K562 (cell line): Measurements from ENCODE around the gene PLAC1. TPM values are rescaled to one million over a fixed set of nuclear protein-coding genes. Genes with fewer than 3 reads are reported as not detected.

Experiments
- ATAC-seq: fragments of 200-7000 bp; cut with Tn5 transposase; 3 replicates; pipeline ENCODE4 v1.9.1; 2020; ENCODE audit warnings: moderate library complexity
- BruUV-seq: library from RNA; stranded (reverse); fragments of 400-500 nt; replicated peaks from 2 replicates; lab custom pipeline; 2021; lab: Mats Ljungman, UMichigan
- CTCF ChIA-PET: fragments of 300-600 bp; formaldehyde crosslinking; extraction: SDS; loops from one replicate; lab custom pipeline; 2021; ENCODE audit warnings: low intra/inter-chr PET ratio; lab: Yijun Ruan, JAX
- POLR2A ChIA-PET: fragments of 300-600, 350-650 bp; sonication (Branson Sonifier 250); formaldehyde crosslinking; extraction: SDS; loops from one replicate; lab custom pipeline; 2021; ENCODE audit warnings: antibody characterized with exemption, inconsistent platforms; lab: Yijun Ruan, JAX
- DNase-seq, 4 experiments: peaks; one replicate each; pipeline versions ENCODE4 v3.0.0 to v3.0.0-alpha.2; 2011 to 2018; ENCODE audit warnings: low spot score in 3 of 4, mixed read lengths in 3 of 4; ENCODE audit errors: extremely low read depth in 1 of 4
- FAIRE-seq: peaks from 2 replicates; lab custom pipeline; 2011; peaks lifted over from hg19 to GRCh38; lab: Jason Lieb, UNC
- H2AFZ ChIP-seq: 2 replicates; pipeline ENCODE4 v1.6.0; 2011; ENCODE audit warnings: low read depth, low read length, control low read depth, inconsistent platforms
- H3K27ac ChIP-seq: fragments of 200-600 bp; 3 replicates; pipeline ENCODE4 v1.8.0; 2011; ENCODE audit warnings: low read depth, mild to moderate bottlenecking, control low read depth, inconsistent platforms, low read length, moderate library complexity, mixed read lengths; ENCODE audit errors: extremely low read depth
- H3K27me3 ChIP-seq, 2 experiments: fragments of 300-600 bp in 1 of 2; 2 replicates in 1 of 2; 3 replicates in 1 of 2; pipeline versions ENCODE4 v1.6.0 to v1.8.0; 2011; ENCODE audit warnings: inconsistent platforms in 2 of 2, low read length in 2 of 2, mild to moderate bottlenecking in 1 of 2, mixed read lengths in 1 of 2, moderate library complexity in 1 of 2; ENCODE audit not compliant: control insufficient read depth in 2 of 2, insufficient read depth in 2 of 2
- H3K36me3 ChIP-seq: fragments of 300-600 bp; 3 replicates; pipeline ENCODE4 v1.8.0; 2011; ENCODE audit warnings: mild to moderate bottlenecking, low read length, inconsistent platforms; ENCODE audit not compliant: control insufficient read depth, insufficient read depth
- H3K4me1 ChIP-seq, 2 experiments: fragments of 200-600 bp in 1 of 2; replicated peaks in 1 of 2; 2 replicates in 1 of 2; 3 replicates in 1 of 2; pipeline versions ENCODE4 v1.5.1 to v1.8.0; 2011; ENCODE audit warnings: inconsistent platforms in 2 of 2, low read length in 2 of 2, mild to moderate bottlenecking in 1 of 2, mixed read lengths in 1 of 2, moderate library complexity in 1 of 2; ENCODE audit not compliant: control insufficient read depth in 2 of 2, insufficient read depth in 2 of 2
- H3K4me2 ChIP-seq: 2 replicates; pipeline ENCODE4 v1.6.1; 2011; ENCODE audit warnings: low read length, control low read depth, inconsistent platforms, mixed read lengths; ENCODE audit not compliant: insufficient read depth
- H3K4me3 ChIP-seq: fragments of 200-600 bp; sonication (generic), shearing (Covaris generic); 2 replicates; pipeline ENCODE4 v1.5.1; 2016; ENCODE audit warnings: control low read depth, inconsistent platforms
- H3K79me2 ChIP-seq: fragments of 200-600 bp; 3 replicates; pipeline ENCODE4 v1.8.0; 2011; ENCODE audit warnings: low read length, inconsistent platforms; ENCODE audit not compliant: control insufficient read depth, insufficient read depth
- H3K9ac ChIP-seq, 2 experiments: 2 replicates each; pipeline versions ENCODE4 v1.6.0 to v1.6.1; 2011; ENCODE audit warnings: low read depth in 2 of 2, low read length in 2 of 2, control low read depth in 1 of 2, inconsistent platforms in 1 of 2, mild to moderate bottlenecking in 1 of 2, mixed read lengths in 1 of 2; ENCODE audit not compliant: insufficient read depth in 1 of 2
- H3K9me1 ChIP-seq: one replicate; pipeline ENCODE4 v1.6.0; 2011; ENCODE audit warnings: inconsistent platforms, mild to moderate bottlenecking, low read length, moderate library complexity; ENCODE audit not compliant: control insufficient read depth, insufficient read depth
- H3K9me3 ChIP-seq: replicated peaks from 2 replicates; pipeline ENCODE4 v1.5.1; 2011; ENCODE audit warnings: low read depth, low read length, inconsistent platforms; ENCODE audit not compliant: control insufficient read depth, insufficient read depth
- H4K20me1 ChIP-seq: replicated peaks from 2 replicates; pipeline ENCODE4 v1.6.1; 2011; ENCODE audit warnings: low read length, inconsistent platforms, mixed read lengths; ENCODE audit not compliant: control insufficient read depth, insufficient read depth
- ATF3 ChIP-seq, 2 experiments: fragments of 450-650 bp in 1 of 2; sonication (generic) in 1 of 2; formaldehyde crosslinking in 1 of 2; IDR thresholded peaks in 1 of 2; conservative IDR thresholded peaks in 1 of 2; 2 replicates each; pipeline versions ENCODE4 v1.6.1 to v1.8.1; 2016 to 2023; ENCODE audit warnings: mild to moderate bottlenecking in 2 of 2, moderate library complexity in 2 of 2, inconsistent platforms in 1 of 2, missing genetic modification reagents in 1 of 2
- CEBPG ChIP-seq, 3 experiments: fragments of 200-800 bp in 1 of 3; sonication (Bioruptor generic) in 1 of 3; sonication (generic) in 1 of 3; formaldehyde crosslinking in 1 of 3; IDR thresholded peaks in 2 of 3; conservative IDR thresholded peaks in 1 of 3; 2 replicates each; pipeline versions ENCODE4 v1.6.1 to v1.8.0; 2016 to 2022; ENCODE audit warnings: missing compliant biosample characterization in 2 of 3, missing genetic modification characterization in 2 of 3, mild to moderate bottlenecking in 1 of 3, missing genetic modification reagents in 1 of 3
- CTCF ChIP-seq, 3 experiments: IDR thresholded peaks in 2 of 3; conservative IDR thresholded peaks in 1 of 3; 2 replicates each; pipeline ENCODE4 v1.5.1; 2011 to 2012; ENCODE audit warnings: low read length in 3 of 3, mild to moderate bottlenecking in 3 of 3, control low read depth in 2 of 3, improper control_type of control experiment in 1 of 3, inconsistent platforms in 1 of 3, low read depth in 1 of 3, mixed read lengths in 1 of 3, moderate library complexity in 1 of 3; ENCODE audit not compliant: insufficient read depth in 2 of 3
- FOSL1 ChIP-seq: fragments of 200-800 bp; sonication (Bioruptor generic); conservative IDR thresholded peaks from 2 replicates; pipeline ENCODE4 v1.6.1; 2016; ENCODE audit warnings: missing genetic modification characterization, missing compliant biosample characterization
- FOXM1 ChIP-seq, 2 experiments: fragments of 450-650 bp in 1 of 2; sonication (generic) in 1 of 2; formaldehyde crosslinking in 1 of 2; IDR thresholded peaks; 2 replicates each; pipeline versions ENCODE4 v1.6.1 to v1.9.0; 2017 to 2022; ENCODE audit warnings: low read depth in 2 of 2, mild to moderate bottlenecking in 2 of 2, missing genetic modification reagents in 1 of 2, moderate library complexity in 1 of 2
- HLTF ChIP-seq: fragments of 450-650 bp; IDR thresholded peaks from 2 replicates; pipeline ENCODE4 v1.6.1; 2016
- ZSCAN32 ChIP-seq: fragments of 450-650 bp; formaldehyde crosslinking; IDR thresholded peaks from 2 replicates; pipeline ENCODE4 v1.4.0; 2020; ENCODE audit warnings: mild to moderate bottlenecking, moderate library complexity
- WGBS: fragments of 100-300 bp; shearing (Covaris generic); methylation state at CpG from one replicate; pipeline ENCODE4 v1.1.6; 2016; ENCODE audit warnings: low coverage, mixed read lengths; ENCODE audit not compliant: insufficient coverage; ENCODE audit errors: missing lambda C conversion rate; 5-methylcytosine and 5-hydroxymethylcytosine counted together
- in situ Hi-C: fragments of 300-500 bp; cut with MboI; formaldehyde crosslinking; loops from 4 replicates; pipeline ENCODE4 v1.15.0; 2018; ENCODE audit warnings: inconsistent platforms, mixed read lengths
- intact Hi-C: fragments of 100-400 bp; cut with micrococcal nuclease; formaldehyde crosslinking; loops from 2 replicates; pipeline ENCODE4 v1.14.2; 2022
- polyA plus RNA-seq, 8 experiments: library from polyadenylated mRNA; depleted of rRNA in 4 of 8; stranded (reverse) in 5 of 8; unstranded in 3 of 8; fragments of >200 nt; fragmentation: Nextera tagmentation in 2 of 8; fragmentation: Illumina TruSeq in 1 of 8; extraction: Ambion mirVana in 2 of 8; extraction: Trizol in 1 of 8; gene quantifications; 2 replicates each; pipeline versions ENCODE4 v1.2.1 to v1.2.3, GENCODE V29; 2011 to 2014; ENCODE audit warnings: inconsistent platforms in 1 of 8, missing spikeins in 1 of 8
- total RNA-seq, 7 experiments: library from RNA; depleted of rRNA in 6 of 7; stranded (reverse); fragments of >200 nt in 6 of 7; fragmentation: Illumina TruSeq in 2 of 7; extraction: Trizol in 2 of 7; gene quantifications; 2 replicates each; pipeline versions ENCODE4 v1.2.1 to v1.2.3, GENCODE V29; 2011 to 2021; ENCODE audit warnings: low replicate concordance in 1 of 7

PLAC1 gene
- total and polyA plus RNA-seq, 9 of the 15 experiments (the other 6 are each of a cell fraction or from before 2014, with no cell fraction given): 0.82 to 9.1 (median 1.7) TPM

GRCh38 chrX:134600714-134601113, 57.6 kb downstream of the PLAC1 start:
- intact Hi-C loops: no loop called here
- Histone ChIP-seq H3K4me2 (no peak overlapping the region), H3K9me3 (no peaks in the 10 kb centered on the region), H3K4me3 (no peak overlapping the region), H3K9me1 (no peaks in the 10 kb centered on the region), H3K9ac (no peak overlapping the region), H4K20me1 (no peaks in the 10 kb centered on the region), H3K79me2 (no peaks in the 10 kb centered on the region), H3K4me1 (peaks cover 0 to 13% of the 10 kb centered on the region in 2 experiments; a peak in 3 of 5 replicates), H3K27me3 (no peaks in the 10 kb centered on the region), H3K36me3 (no peaks in the 10 kb centered on the region), H3K27ac (no peak overlapping the region), H2AFZ (no peak overlapping the region)
- POLR2A ChIA-PET: no interaction called here
- CTCF ChIA-PET: interaction anchor here (0.6 kb wide), 1 partner anchor 809 kb away, joined by 3 read pairs; no protein-coding TSS in a partner anchor
- no peak for TF ChIP-seq FOXM1 (IDR thresholded peaks at IDR 0.05; ENCODE audit: low read depth)
- TF ChIP-seq FOXM1 (CRISPR knock-in tag; IDR thresholded peaks at IDR 0.05; ENCODE audit: low read depth): no peak
- TF ChIP-seq ATF3 (IDR thresholded peaks at IDR 0.05): peak; percentile 19; the same call in 1 of the 2 replicates
- TF ChIP-seq ATF3 (CRISPR knock-in tag; conservative IDR thresholded peaks at IDR 0.05): no peak
- TF ChIP-seq FOSL1 (tag): peak; percentile 51; the same call in 1 of the 2 replicates
- TF ChIP-seq HLTF: no peak
- TF ChIP-seq CTCF (IDR thresholded peaks at IDR 0.05 in 2 of 3, conservative IDR thresholded peaks at IDR 0.05 in 1 of 3; ENCODE audit: insufficient read depth in 2 of 3, low read depth in 1 of 3, low read length in 3 of 3): no peak
- TF ChIP-seq CEBPG (CRISPR knock-in tag; IDR thresholded peaks at IDR 0.05): no peak
- peak; percentile 44 to 65; a peak in 3 of 4 replicates for TF ChIP-seq CEBPG (tag; conservative IDR thresholded peaks at IDR 0.05 in 1 of 2, IDR thresholded peaks at IDR 0.05 in 1 of 2)
- no peak for TF ChIP-seq ZSCAN32
- no TSS peak for BruUV-seq
- no peak for DNase-seq
- in situ Hi-C loops: no loop called here
- 0% methylated on average over 2 of the region's 2 CpGs for WGBS
- no peak for FAIRE-seq
- no peak for ATAC-seq
